Measurements from ENCODE around the gene ALDH3A1. TPM values are rescaled to one million over a fixed set of nuclear protein-coding genes. Genes with fewer than 3 reads are reported as not detected.

ALDH3A1 gene
- total RNA-seq, 1 experiment from 2014 or later, result 0.39 TPM

- Histone ChIP-seq H3K4me2 (ENCODE audit: insufficient read depth, insufficient read length, low read length) (peak overlapping the region; percentile 58), H2BK20ac (ENCODE audit: low read depth, low read length, poor library complexity, severe bottlenecking) (no peak overlapping the region), H3K23ac (ENCODE audit: insufficient read length, low read depth, low read length) (no peak overlapping the region), H4K20me1 (ENCODE audit: control insufficient read depth, insufficient read depth, insufficient read length) (no peaks in the 10 kb centered on the region), H3K9me3 (ENCODE audit: control insufficient read depth, low read depth, low read length) (no peaks in the 10 kb centered on the region), H2BK120ac (ENCODE audit: low read depth, low read length, poor library complexity, severe bottlenecking) (peak overlapping the region; percentile 65), H2AFZ (ENCODE audit: low read length) (no peak overlapping the region), H3K23me2 (ENCODE audit: insufficient read length, low read depth, low read length, poor library complexity, severe bottlenecking) (peaks cover 7% of the 10 kb centered on the region), H3K9ac (ENCODE audit: extremely low read depth, insufficient read length, low read length) (no peak overlapping the region), H3K18ac (ENCODE audit: insufficient read length, low read depth, low read length) (peak overlapping the region; percentile 32), H3K4ac (ENCODE audit: low read depth, low read length) (no peak overlapping the region), H4K8ac (replicated peaks; ENCODE audit: insufficient read length, low read depth, low read length) (no peak overlapping the region), H3K27ac (ENCODE audit: insufficient read length, low read depth, low read length) (no peak overlapping the region), H4K91ac (ENCODE audit: insufficient read length, low read depth, low read length) (no peak overlapping the region), H3K4me1 (ENCODE audit: insufficient read depth, low read length) (no peaks in the 10 kb centered on the region), H2BK12ac (ENCODE audit: insufficient read length, low read depth, low read length) (no peak overlapping the region), H3K14ac (ENCODE audit: insufficient read depth, low read length) (peak overlapping the region; percentile 69), H4K5ac (ENCODE audit: insufficient read length, low read depth, low read length) (no peak overlapping the region), H3K56ac (ENCODE audit: insufficient read length, low read depth, low read length) (no peak overlapping the region), H3K79me2 (ENCODE audit: insufficient read depth, low read length) (no peaks in the 10 kb centered on the region), H3K79me1 (ENCODE audit: insufficient read depth, low read depth, low read length, poor library complexity, severe bottlenecking) (no peaks in the 10 kb centered on the region), H3K27me3 (ENCODE audit: insufficient read depth, low read length) (no peaks in the 10 kb centered on the region; the same call in 1 of the 2 replicates), H2AK5ac (ENCODE audit: insufficient read length, low read length) (no peak overlapping the region), H3T11ph (ENCODE audit: low read length) (no peak overlapping the region), H2BK15ac (ENCODE audit: low read depth, low read length) (no peak overlapping the region), H2BK5ac (ENCODE audit: insufficient read length, low read length) (no peak overlapping the region)
- no peaks in the 10 kb centered on the region; a peak in 1 of 7 replicates for H3K36me3 Mint-ChIP-seq (ENCODE audit: insufficient read depth in 1 of 3, low read depth in 3 of 3)
- H3K4me1 Mint-ChIP-seq, result peaks cover 19 to 25% of the 10 kb centered on the region in 2 experiments
- peak overlapping the region; percentile 67 to 68 for H3K4me3 Mint-ChIP-seq
- peak; percentile 98 for DNase-seq
- H3K9me3 Mint-ChIP-seq, result peaks cover 0 to 3% of the 10 kb centered on the region in 2 experiments; a peak in 1 of 5 replicates
- peaks cover 17% of the 10 kb centered on the region for H3K27me3 Mint-ChIP-seq (ENCODE audit: low read depth)
- no CpG with 5 or more reads among the region's 50 CpGs for WGBS (ENCODE audit: extremely low coverage, insufficient read length, low lambda C conversion rate)
- TF ChIP-seq CTCF (conservative IDR thresholded peaks at IDR 0.05), result peak; percentile 95
- H3K27ac Mint-ChIP-seq, result no peak overlapping the region
These were observed 3.0 kb downstream of the ALDH3A1 start for GRCh38 chr17:19744922-19745757.
